HepG2 (cell line): Measurements from ENCODE around the gene MYCBPAP. TPM values are rescaled to one million over a fixed set of nuclear protein-coding genes. Genes with fewer than 3 reads are reported as not detected.
A peak's percentile ranks its signal among the peaks of the same experiment; 100 is the strongest.

ENCODE experiments used
- NFYB ChIP-seq: sonication (generic); formaldehyde crosslinking; IDR thresholded peaks from 2 replicates; pipeline ENCODE4 v1.4.0; 2020; ENCODE audit warnings: missing genetic modification reagents
- PHF21A ChIP-seq: sonication (generic); formaldehyde crosslinking; IDR thresholded peaks from 2 replicates; pipeline ENCODE4 v1.5.0; 2020; ENCODE audit warnings: mild to moderate bottlenecking, missing genetic modification reagents
- POGZ ChIP-seq: sonication (generic); formaldehyde crosslinking; IDR thresholded peaks from 2 replicates; pipeline ENCODE4 v1.4.0; 2020; ENCODE audit warnings: mild to moderate bottlenecking, missing genetic modification reagents
- SAP130 ChIP-seq: IDR thresholded peaks from 2 replicates; pipeline ENCODE4 v1.6.1; 2016; ENCODE audit warnings: low read depth
- SP2 ChIP-seq: sonication (generic); formaldehyde crosslinking; IDR thresholded peaks from 2 replicates; pipeline ENCODE4 v1.5.1; 2020; ENCODE audit warnings: mild to moderate bottlenecking, missing genetic modification reagents
- SP4 ChIP-seq: sonication (generic); formaldehyde crosslinking; IDR thresholded peaks from 2 replicates; pipeline ENCODE4 v1.8.1; 2023; ENCODE audit warnings: mild to moderate bottlenecking, missing genetic modification reagents
- TEAD3 ChIP-seq: optimal IDR thresholded peaks from 2 replicates; pipeline ENCODE3; 2016; ENCODE audit warnings: borderline replicate concordance
- U2AF1 ChIP-seq: fragments of 200-400 bp; formaldehyde crosslinking; optimal IDR thresholded peaks from 2 replicates; pipeline ENCODE3; 2017; ENCODE audit warnings: mild to moderate bottlenecking, low read depth, low read length
- XRCC5 ChIP-seq: fragments of 200-400 bp; formaldehyde crosslinking; optimal IDR thresholded peaks from 2 replicates; pipeline ENCODE3; 2017; ENCODE audit warnings: mild to moderate bottlenecking, low read length
- ZBTB42 ChIP-seq: sonication (generic); formaldehyde crosslinking; IDR thresholded peaks from 2 replicates; pipeline ENCODE4 v1.5.0; 2020; ENCODE audit warnings: mild to moderate bottlenecking, missing genetic modification reagents
- ZNF260 ChIP-seq: sonication (generic); formaldehyde crosslinking; IDR thresholded peaks from 2 replicates; pipeline ENCODE4 v1.4.0; 2020; ENCODE audit warnings: missing genetic modification reagents, low read depth, mild to moderate bottlenecking, borderline replicate concordance
- ZNF543 ChIP-seq: sonication (generic); formaldehyde crosslinking; IDR thresholded peaks from 2 replicates; pipeline ENCODE4 v1.4.0; 2020; ENCODE audit warnings: mild to moderate bottlenecking, missing genetic modification reagents
- ZNF546 ChIP-seq: sonication (generic); formaldehyde crosslinking; conservative IDR thresholded peaks from 2 replicates; pipeline ENCODE4 v1.8.1; 2023; ENCODE audit warnings: mild to moderate bottlenecking, missing genetic modification reagents
- polyA plus RNA-seq, 8 experiments: library from polyadenylated mRNA; depleted of rRNA in 3 of 8; stranded (reverse) in 7 of 8; unstranded in 1 of 8; fragments of >200 nt; fragmentation: Illumina TruSeq in 4 of 8; extraction: Trizol in 4 of 8; gene quantifications; 2 replicates each; pipeline versions ENCODE4 v1.2.1 to v1.2.3, GENCODE V29; 2011 to 2016; ENCODE audit warnings: low read depth in 4 of 8, missing spikeins in 1 of 8, mixed read lengths in 1 of 8; ENCODE audit not compliant: insufficient read depth in 1 of 8
- total RNA-seq, 5 experiments: library from RNA; depleted of rRNA; stranded (reverse); fragments of >200 nt; fragmentation: Illumina TruSeq; extraction: Trizol; gene quantifications; 2 replicates each; pipeline ENCODE4 v1.2.3, GENCODE V29; 2016; ENCODE audit warnings: low read depth in 1 of 5
- TF ChIP-seq, protein P1 (sequence below): IDR thresholded peaks from 2 replicates; pipeline ENCODE4 v1.6.1; 2016; ENCODE audit warnings: low read depth
- TF ChIP-seq, protein P2 (sequence below): sonication (generic); formaldehyde crosslinking; IDR thresholded peaks from 2 replicates; pipeline ENCODE4 v1.4.0; 2020; ENCODE audit warnings: missing genetic modification reagents
- TF ChIP-seq, protein P3 (sequence below): sonication (generic); formaldehyde crosslinking; IDR thresholded peaks from 2 replicates; pipeline ENCODE4 v1.5.1; 2020; ENCODE audit warnings: mild to moderate bottlenecking, missing genetic modification reagents, moderate library complexity
- TF ChIP-seq, protein P4 (sequence below): sonication (generic); formaldehyde crosslinking; IDR thresholded peaks from 2 replicates; pipeline ENCODE4 v1.4.0; 2020; ENCODE audit warnings: missing genetic modification reagents, low read depth, mild to moderate bottlenecking, borderline replicate concordance
- TF ChIP-seq, protein P5 (sequence below): sonication (generic); formaldehyde crosslinking; IDR thresholded peaks from 2 replicates; pipeline ENCODE4 v1.4.0; 2020; ENCODE audit warnings: mild to moderate bottlenecking, missing genetic modification reagents
- TF ChIP-seq, protein P6 (sequence below): sonication (generic); formaldehyde crosslinking; IDR thresholded peaks from 2 replicates; pipeline ENCODE4 v1.4.0; 2020; ENCODE audit warnings: mild to moderate bottlenecking, missing genetic modification reagents

Gene MYCBPAP
- total and polyA plus RNA-seq, 2 of the 13 experiments (the other 11 are each of a cell fraction or from before 2014, with no cell fraction given) = 0.22 to 0.24 TPM

DNA sequence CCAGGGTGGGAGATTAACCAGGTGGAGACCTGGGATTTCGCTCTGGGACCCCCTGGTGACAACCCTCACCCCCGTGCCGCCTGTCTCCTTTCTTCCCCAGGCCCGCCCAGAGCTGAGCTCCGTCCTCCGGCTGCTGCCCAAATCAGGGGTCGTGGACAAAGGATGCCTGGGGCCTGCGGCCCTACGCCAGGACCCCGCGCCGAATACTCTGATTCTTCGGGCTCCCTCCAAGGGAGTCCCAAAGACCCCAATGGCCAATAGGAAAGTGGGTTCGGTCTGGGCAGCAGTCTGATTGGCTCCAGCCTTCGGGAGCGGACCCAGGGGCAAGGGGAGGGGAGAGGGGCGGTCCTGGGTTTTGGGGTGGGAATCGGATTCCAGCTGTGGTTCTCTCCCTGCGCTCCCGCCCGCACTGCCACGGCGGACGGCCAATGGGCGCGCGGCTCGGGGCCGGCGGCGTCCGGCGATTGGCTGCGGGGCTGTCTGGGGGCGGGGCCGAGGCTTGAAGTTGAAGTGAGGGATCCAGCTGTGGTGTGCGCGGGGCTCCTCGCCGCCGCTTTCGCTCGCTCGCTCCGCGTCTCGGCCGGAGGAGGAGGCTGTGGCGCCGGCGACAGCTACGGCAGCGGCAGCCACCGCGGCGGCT, 52.1 kb downstream of the MYCBPAP start, which contains the start of gene CACNA1G (continued):
- TF ChIP-seq TEAD3 (CRISPR knock-in tag) (peak; percentile 49), SP2 (CRISPR knock-in tag) (peak; percentile 91), ZNF546 (CRISPR knock-in tag) (no peak), U2AF1 (no peak), ZNF260 (CRISPR knock-in tag) (no peak), ZBTB42 (CRISPR knock-in tag) (peak; percentile 96), SP4 (CRISPR knock-in tag) (peak; percentile 88), PHF21A (CRISPR knock-in tag) (0 out of 2 replicates have a peak, but pooled peaks have one; percentile 34), SAP130 (peak; percentile 47), ZNF543 (peak; percentile 72; the same call in 1 of the 2 replicates), NFYB (peak; percentile 88), POGZ (CRISPR knock-in tag) (peak; percentile 24; the same call in 1 of the 2 replicates), XRCC5 (peak; percentile 31)
- TF ChIP-seq, protein P1, sequence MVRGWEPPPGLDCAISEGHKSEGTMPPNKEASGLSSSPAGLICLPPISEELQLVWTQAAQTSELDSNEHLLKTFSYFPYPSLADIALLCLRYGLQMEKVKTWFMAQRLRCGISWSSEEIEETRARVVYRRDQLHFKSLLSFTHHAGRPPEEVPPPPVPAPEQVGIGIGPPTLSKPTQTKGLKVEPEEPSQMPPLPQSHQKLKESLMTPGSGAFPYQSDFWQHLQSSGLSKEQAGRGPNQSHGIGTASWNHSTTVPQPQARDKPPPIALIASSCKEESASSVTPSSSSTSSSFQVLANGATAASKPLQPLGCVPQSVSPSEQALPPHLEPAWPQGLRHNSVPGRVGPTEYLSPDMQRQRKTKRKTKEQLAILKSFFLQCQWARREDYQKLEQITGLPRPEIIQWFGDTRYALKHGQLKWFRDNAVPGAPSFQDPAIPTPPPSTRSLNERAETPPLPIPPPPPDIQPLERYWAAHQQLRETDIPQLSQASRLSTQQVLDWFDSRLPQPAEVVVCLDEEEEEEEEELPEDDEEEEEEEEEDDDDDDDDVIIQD (CRISPR knock-in tag) = 0 out of 2 replicates have a peak, but pooled peaks have one; percentile 44
- TF ChIP-seq, protein P2, sequence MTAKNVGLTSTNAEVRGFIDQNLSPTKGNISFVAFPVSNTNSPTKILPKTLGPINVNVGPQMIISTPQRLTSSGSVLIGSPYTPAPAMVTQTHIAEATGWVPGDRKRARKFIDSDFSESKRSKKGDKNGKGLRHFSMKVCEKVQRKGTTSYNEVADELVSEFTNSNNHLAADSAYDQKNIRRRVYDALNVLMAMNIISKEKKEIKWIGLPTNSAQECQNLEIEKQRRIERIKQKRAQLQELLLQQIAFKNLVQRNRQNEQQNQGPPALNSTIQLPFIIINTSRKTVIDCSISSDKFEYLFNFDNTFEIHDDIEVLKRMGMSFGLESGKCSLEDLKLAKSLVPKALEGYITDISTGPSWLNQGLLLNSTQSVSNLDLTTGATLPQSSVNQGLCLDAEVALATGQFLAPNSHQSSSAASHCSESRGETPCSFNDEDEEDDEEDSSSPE = peak; percentile 77
- TF ChIP-seq, protein P3, sequence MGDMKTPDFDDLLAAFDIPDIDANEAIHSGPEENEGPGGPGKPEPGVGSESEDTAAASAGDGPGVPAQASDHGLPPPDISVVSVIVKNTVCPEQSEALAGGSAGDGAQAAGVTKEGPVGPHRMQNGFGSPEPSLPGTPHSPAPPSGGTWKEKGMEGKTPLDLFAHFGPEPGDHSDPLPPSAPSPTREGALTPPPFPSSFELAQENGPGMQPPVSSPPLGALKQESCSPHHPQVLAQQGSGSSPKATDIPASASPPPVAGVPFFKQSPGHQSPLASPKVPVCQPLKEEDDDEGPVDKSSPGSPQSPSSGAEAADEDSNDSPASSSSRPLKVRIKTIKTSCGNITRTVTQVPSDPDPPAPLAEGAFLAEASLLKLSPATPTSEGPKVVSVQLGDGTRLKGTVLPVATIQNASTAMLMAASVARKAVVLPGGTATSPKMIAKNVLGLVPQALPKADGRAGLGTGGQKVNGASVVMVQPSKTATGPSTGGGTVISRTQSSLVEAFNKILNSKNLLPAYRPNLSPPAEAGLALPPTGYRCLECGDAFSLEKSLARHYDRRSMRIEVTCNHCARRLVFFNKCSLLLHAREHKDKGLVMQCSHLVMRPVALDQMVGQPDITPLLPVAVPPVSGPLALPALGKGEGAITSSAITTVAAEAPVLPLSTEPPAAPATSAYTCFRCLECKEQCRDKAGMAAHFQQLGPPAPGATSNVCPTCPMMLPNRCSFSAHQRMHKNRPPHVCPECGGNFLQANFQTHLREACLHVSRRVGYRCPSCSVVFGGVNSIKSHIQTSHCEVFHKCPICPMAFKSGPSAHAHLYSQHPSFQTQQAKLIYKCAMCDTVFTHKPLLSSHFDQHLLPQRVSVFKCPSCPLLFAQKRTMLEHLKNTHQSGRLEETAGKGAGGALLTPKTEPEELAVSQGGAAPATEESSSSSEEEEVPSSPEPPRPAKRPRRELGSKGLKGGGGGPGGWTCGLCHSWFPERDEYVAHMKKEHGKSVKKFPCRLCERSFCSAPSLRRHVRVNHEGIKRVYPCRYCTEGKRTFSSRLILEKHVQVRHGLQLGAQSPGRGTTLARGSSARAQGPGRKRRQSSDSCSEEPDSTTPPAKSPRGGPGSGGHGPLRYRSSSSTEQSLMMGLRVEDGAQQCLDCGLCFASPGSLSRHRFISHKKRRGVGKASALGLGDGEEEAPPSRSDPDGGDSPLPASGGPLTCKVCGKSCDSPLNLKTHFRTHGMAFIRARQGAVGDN (CRISPR knock-in tag) = peak; percentile 52
- TF ChIP-seq, protein P4, sequence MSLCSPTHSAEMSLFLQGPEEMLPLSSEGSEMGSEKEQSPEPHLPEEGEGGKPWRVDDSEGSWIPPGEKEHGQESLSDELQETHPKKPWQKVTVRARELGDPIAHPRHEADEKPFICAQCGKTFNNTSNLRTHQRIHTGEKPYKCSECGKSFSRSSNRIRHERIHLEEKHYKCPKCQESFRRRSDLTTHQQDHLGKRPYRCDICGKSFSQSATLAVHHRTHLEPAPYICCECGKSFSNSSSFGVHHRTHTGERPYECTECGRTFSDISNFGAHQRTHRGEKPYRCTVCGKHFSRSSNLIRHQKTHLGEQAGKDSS (CRISPR knock-in tag) = 0 out of 2 replicates have a peak, but pooled peaks have one; percentile 31
- TF ChIP-seq, protein P5, sequence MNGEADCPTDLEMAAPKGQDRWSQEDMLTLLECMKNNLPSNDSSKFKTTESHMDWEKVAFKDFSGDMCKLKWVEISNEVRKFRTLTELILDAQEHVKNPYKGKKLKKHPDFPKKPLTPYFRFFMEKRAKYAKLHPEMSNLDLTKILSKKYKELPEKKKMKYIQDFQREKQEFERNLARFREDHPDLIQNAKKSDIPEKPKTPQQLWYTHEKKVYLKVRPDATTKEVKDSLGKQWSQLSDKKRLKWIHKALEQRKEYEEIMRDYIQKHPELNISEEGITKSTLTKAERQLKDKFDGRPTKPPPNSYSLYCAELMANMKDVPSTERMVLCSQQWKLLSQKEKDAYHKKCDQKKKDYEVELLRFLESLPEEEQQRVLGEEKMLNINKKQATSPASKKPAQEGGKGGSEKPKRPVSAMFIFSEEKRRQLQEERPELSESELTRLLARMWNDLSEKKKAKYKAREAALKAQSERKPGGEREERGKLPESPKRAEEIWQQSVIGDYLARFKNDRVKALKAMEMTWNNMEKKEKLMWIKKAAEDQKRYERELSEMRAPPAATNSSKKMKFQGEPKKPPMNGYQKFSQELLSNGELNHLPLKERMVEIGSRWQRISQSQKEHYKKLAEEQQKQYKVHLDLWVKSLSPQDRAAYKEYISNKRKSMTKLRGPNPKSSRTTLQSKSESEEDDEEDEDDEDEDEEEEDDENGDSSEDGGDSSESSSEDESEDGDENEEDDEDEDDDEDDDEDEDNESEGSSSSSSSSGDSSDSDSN = peak; percentile 67; the same call in 1 of the 2 replicates
- TF ChIP-seq, protein P6, sequence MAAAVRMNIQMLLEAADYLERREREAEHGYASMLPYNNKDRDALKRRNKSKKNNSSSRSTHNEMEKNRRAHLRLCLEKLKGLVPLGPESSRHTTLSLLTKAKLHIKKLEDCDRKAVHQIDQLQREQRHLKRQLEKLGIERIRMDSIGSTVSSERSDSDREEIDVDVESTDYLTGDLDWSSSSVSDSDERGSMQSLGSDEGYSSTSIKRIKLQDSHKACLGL (CRISPR knock-in tag) = no peak
